Measurements from ENCODE around the gene RNASE13. TPM values are rescaled to one million over a fixed set of nuclear protein-coding genes. Genes with fewer than 3 reads are reported as not detected.
"Not testable (repeated sequence)": the region's sequence is repeated elsewhere in the genome, so short reads cannot be mapped to it uniquely, and the experiment has no call there.

The RNASE13 gene
- total RNA-seq, 4 donors from 2014 or later = not detected

DNA sequence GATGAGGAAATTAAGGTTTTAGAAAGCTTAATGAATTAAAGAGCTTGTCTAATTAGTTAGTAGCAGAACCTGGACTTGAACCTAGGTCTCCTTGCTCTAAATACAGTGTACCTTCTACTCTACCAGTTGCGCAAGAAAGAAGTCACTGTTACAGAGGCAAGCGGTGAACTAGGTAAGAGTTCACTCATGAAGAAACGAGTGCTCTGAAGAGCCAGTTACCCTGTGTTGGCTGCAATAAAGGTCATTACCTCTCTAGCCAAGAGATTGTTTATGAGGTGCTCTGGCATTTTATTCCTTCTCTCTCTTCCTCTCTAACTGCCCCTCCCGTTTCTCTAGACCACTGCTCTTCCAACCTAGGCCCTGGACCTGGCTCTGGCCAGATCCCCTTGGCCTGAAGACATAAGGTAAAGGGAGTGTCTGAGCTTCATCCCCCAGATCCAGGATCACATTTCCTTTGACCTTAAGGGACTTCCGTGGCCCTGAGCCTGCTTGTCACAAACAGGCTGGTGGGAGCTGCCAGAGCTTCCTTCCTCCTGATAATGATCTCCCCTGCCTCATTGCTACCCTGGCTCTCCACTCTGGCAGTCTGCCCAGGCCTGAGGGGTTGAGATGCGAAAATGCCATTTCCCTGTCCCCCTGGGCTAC is 9.5 kb upstream of the RNASE13 start:
- 65 to 66% methylated on average over 6 of the region's 6 CpGs for WGBS, 2 donors

DNA sequence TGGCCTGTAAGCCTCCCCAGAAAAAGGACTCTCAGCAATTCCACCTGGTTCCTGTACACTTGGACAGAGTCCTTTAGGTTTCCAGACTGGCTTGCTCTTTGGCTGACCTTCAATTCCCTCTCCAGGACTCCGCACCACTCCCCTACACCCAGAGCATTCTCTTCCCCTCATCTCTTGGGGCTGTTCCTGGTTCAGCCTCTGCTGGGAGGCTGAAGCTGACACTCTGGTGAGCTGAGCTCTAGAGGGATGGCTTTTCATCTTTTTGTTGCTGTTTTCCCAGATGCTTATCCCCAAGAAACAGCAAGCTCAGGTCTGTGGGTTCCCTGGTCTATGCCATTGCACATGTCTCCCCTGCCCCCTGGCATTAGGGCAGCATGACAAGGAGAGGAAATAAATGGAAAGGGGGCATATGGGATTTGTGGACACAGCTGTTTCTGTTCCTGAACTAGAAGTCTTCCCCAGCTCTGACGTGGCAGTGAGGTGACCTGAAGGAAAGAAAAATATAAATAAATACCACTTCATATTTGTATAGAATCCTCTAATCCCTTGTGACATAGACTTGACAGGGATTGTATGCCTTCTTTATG is 8.9 kb upstream of the RNASE13 start:
- H3K4me3 ChIP-seq = no peak overlapping the region
- H3K9me3 ChIP-seq = no peaks in the 10 kb centered on the region
- H3K4me1 ChIP-seq = peaks cover 0 to 37% (median 19%) of the 10 kb centered on the region in 4 donors
- no peaks in the 10 kb centered on the region for H3K27me3 ChIP-seq
- TF ChIP-seq EP300 (IDR thresholded peaks at IDR 0.05) = no peak
- TF ChIP-seq POLR2A (IDR thresholded peaks at IDR 0.05) = no peak
- TF ChIP-seq CTCF (IDR thresholded peaks at IDR 0.05) = no peak
- DNase-seq (ENCODE audit: low spot score in 2 of 2) = no peak
- no peaks in the 10 kb centered on the region for H3K36me3 ChIP-seq
- no peak overlapping the region for H3K27ac ChIP-seq
- 38 to 46% methylated on average over 2 of the region's 2 CpGs for WGBS, 2 donors

More for the DNA sequence above, 9.5 kb upstream of the RNASE13 start:
- Histone ChIP-seq H3K4me1 (peaks cover 0 to 31% (median 14%) of the 10 kb centered on the region in 4 donors), H3K4me3 (no peak overlapping the region), H3K36me3 (no peaks in the 10 kb centered on the region), H3K27me3 (no peaks in the 10 kb centered on the region), H3K9me3 (no peaks in the 10 kb centered on the region), H3K27ac (no peak overlapping the region)
- DNase-seq (ENCODE audit: low spot score in 2 of 2) = no peak
- no peak for TF ChIP-seq CTCF (IDR thresholded peaks at IDR 0.05)
- TF ChIP-seq EP300 (IDR thresholded peaks at IDR 0.05) = no peak
- no peak for TF ChIP-seq POLR2A (IDR thresholded peaks at IDR 0.05)

DNA sequence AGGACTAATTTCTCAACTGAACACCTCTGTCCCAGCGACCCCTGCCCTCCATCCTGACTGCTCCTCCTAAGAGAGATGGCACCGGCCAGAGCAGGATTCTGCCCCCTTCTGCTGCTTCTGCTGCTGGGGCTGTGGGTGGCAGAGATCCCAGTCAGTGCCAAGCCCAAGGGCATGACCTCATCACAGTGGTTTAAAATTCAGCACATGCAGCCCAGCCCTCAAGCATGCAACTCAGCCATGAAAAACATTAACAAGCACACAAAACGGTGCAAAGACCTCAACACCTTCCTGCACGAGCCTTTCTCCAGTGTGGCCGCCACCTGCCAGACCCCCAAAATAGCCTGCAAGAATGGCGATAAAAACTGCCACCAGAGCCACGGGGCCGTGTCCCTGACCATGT is 8.3 kb upstream of the RNASE13 start:
- Histone ChIP-seq H3K27me3 (no peaks in the 10 kb centered on the region), H3K9me3 (no peaks in the 10 kb centered on the region), H3K36me3 (no peaks in the 10 kb centered on the region), H3K4me1 (peaks cover 0 to 43% (median 24%) of the 10 kb centered on the region in 4 donors), H3K27ac (no peak overlapping the region), H3K4me3 (no peak overlapping the region)
- WGBS, 2 donors = 48 to 58% methylated on average over 8 of the region's 8 CpGs
- TF ChIP-seq CTCF (IDR thresholded peaks at IDR 0.05) = no peak
- TF ChIP-seq EP300 (IDR thresholded peaks at IDR 0.05) = no peak
- no peak for TF ChIP-seq POLR2A (IDR thresholded peaks at IDR 0.05)
- no peak for DNase-seq (ENCODE audit: low spot score in 2 of 2)

DNA sequence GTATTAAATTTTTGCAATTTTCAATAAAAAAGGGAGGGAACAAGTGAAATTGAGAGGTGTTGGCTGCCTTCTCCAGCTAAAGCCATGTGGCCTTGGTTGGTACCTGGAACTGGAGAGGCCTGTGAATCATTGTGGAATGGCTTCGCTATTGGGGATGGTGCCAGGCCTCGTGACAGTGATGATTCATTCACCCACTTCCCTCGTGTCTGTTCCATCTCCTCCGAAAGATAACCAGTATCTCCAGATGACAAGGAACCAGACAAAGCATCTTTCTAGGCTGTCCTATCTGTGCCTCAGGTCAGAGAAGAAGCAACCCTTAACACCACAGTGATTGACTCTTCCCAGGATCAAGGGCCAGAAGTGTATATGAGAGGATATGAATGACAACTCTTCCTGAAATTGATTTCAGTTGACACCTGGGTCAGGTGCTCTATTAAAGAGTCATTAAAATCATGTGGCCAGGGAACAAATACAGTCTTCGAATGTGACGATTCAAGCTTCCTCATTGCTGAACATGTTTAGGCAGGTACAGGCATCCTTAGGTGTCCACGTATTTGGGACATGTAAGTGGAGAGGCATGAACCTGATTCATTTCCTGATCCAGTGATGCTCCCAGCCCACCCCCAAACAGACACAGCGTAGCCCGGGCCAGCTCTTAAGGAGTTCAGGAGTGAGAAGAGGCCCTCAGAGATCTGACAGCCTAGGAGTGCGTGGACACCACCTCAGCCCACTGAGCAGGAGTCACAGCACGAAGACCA is 7.2 kb upstream of the RNASE13 start, which contains the start of gene RNASE7:
RNASE7 (plus strand) TSS at position 687 of the 758 bp plus-strand sequence. CDS start 631 bp downstream, outside the sequence.
- no peaks in the 10 kb centered on the region for H3K9me3 ChIP-seq
- WGBS, 2 donors = 74 to 77% methylated on average over 11 of the region's 11 CpGs
- DNase-seq (ENCODE audit: low spot score in 2 of 2) = no peak
- no peak within 1 kb of the TSS for H3K4me3 ChIP-seq
- no peaks in the 10 kb centered on the region for H3K27me3 ChIP-seq
- H3K27ac ChIP-seq = no peak within 1 kb of the TSS
- H3K36me3 ChIP-seq = no peaks in the 10 kb centered on the region
- TF ChIP-seq EP300 (IDR thresholded peaks at IDR 0.05) = no peak
- TF ChIP-seq POLR2A (IDR thresholded peaks at IDR 0.05) = no peak
- no peak for TF ChIP-seq CTCF (IDR thresholded peaks at IDR 0.05)
- H3K4me1 ChIP-seq = peaks cover 0 to 53% (median 30%) of the 10 kb centered on the region in 4 donors

DNA sequence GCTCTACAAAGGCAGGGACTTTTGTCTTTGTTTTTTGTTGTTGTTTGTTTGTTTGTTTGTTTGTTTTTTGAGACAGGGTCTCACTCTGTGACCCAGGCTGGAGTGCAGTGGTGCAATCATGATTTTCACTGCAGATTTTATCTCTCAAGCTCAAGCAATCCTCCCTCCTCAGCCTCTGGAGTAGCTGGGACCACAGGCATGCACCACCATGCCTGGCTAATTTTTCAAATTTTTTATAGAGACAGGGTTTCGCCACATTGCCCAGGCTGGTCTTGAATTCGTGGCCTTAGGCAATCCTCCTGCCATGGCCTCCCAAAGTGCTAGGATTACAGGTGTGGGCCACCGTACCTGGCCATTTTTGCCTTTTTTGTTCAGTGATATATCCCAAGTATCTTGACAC is 6.3 kb upstream of the RNASE13 start:
- H3K27ac ChIP-seq; DNase-seq (ENCODE audit: low spot score in 2 of 2); H3K27me3 ChIP-seq; H3K9me3 ChIP-seq; H3K36me3 ChIP-seq; H3K4me3 ChIP-seq: not testable (repeated sequence)
- 85 to 89% methylated on average over 3 of the region's 3 CpGs for WGBS, 2 donors
- peaks cover 0 to 55% (median 31%) of the 10 kb centered on the region in 4 donors for H3K4me1 ChIP-seq
